ENCODE data around the gene PLXNB1.

GRCh38 chr3:48428088-48428571, 1.8 kb downstream of the PLXNB1 start:
- TF ChIP-seq EZH2 (IDR thresholded peaks at IDR 0.05; ENCODE audit: low read depth, unreplicated experiment) (no peak), REST (IDR thresholded peaks at IDR 0.05; ENCODE audit: unreplicated experiment) (no peak), CTCF (conservative IDR thresholded peaks at IDR 0.05; ENCODE audit: low read depth in 2 of 2) (no peak), STAT1 (IDR thresholded peaks at IDR 0.05; ENCODE audit: unreplicated experiment) (no peak), EZH2phosphoT487 (IDR thresholded peaks at IDR 0.05; ENCODE audit: unreplicated experiment) (no peak), POLR2AphosphoS5 (IDR thresholded peaks at IDR 0.05; ENCODE audit: low read depth) (no peak), ETS1 (IDR thresholded peaks at IDR 0.05) (no peak), ZNF114 (CRISPR knock-in tag; IDR thresholded peaks at IDR 0.05) (no peak), CREB1 (CRISPR knock-in tag; IDR thresholded peaks at IDR 0.05; ENCODE audit: low read depth) (no peak), JUNB (IDR thresholded peaks at IDR 0.05; ENCODE audit: unreplicated experiment) (no peak)

Measured in GM23338 (cell line).